GM20431 (cell line): ENCODE measurements around the gene CTIF.

Experiments used
- in situ Hi-C: fragments of 300-500 bp; cut with MseI, MboI; formaldehyde crosslinking; loops from one replicate; pipeline ENCODE4 v1.15.0; 2020; ENCODE audit warnings: low sequenced_read_pairs; ENCODE audit not compliant: unreplicated experiment

The CTIF gene

GRCh38 chr18:48815179-48815515 is 276.3 kb downstream of the CTIF start:
- in situ Hi-C loops: no loop called here

DNA sequence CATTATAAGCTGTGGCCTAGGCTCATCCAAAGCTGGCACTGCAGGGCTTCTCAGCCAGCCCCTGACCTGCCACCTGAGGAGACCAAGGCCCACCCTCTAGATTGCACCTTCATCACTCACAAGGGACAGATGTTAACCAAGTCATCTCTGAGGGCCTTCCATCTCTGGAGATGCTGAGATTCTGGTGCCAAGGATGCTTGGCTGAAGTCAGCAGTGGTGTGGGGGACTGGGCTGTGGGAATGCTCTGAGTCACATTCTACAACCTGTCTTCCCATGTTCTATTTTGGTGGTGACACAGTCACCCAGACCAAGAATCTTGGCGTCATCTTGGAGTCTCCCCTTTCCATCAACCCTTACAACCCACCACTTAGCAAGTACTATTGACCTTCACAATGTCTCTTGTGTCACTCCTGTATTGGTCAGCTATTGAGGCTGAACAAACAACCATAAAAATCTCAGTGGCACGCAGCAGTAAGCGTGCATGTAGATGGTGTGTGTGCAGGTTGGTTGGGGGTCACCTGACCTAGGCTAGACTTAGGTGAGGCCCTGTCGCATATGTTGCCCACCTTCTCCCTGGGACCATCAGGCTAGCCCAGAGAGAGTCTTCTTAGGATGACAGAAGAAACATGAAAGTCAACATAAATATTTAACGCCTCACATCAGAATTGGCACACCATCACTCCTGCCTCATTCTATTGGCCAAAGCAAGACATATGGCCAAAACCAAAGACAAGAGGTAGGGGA is 276.9 kb downstream of the CTIF start:
- in situ Hi-C loops: no loop called here

GRCh38 chr18:48816554-48816953 is 277.7 kb downstream of the CTIF start:
- in situ Hi-C loops: no loop called here

GRCh38 chr18:48817021-48817461 is 278.2 kb downstream of the CTIF start:
- in situ Hi-C loops: no loop called here

- in situ Hi-C loops: no loop called here
These were observed 279.8 kb downstream of the CTIF start for GRCh38 chr18:48818329-48819254.

GRCh38 chr18:48819276-48819675 is 280.4 kb downstream of the CTIF start:
- in situ Hi-C loops: no loop called here

GRCh38 chr18:48819781-48820482 is 281.1 kb downstream of the CTIF start:
- in situ Hi-C loops: no loop called here

GRCh38 chr18:48820483-48821250 is 281.8 kb downstream of the CTIF start:
- in situ Hi-C loops: no loop called here

DNA sequence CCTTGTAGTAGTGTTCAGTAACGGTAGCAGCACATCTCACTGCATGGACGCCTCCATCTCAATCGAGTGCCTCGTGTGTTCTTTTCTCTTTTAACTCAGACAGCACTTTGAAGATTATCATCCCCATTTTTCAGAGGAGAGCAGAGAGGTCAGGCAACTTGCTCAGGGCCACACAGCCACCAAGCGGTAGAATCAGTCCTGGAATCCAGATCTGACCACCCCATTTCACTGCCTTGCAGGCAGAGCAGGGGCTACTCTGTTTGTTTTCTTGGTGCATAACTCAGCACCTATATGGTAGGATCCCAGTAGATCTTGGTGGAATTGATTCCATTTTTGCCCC is 282.4 kb downstream of the CTIF start:
- in situ Hi-C loops: no loop called here

- in situ Hi-C loops: no loop called here
These were observed 283.0 kb downstream of the CTIF start for GRCh38 chr18:48821845-48822244.

- in situ Hi-C loops: no loop called here
These were observed 285.6 kb downstream of the CTIF start for GRCh38 chr18:48824231-48824970.

DNA sequence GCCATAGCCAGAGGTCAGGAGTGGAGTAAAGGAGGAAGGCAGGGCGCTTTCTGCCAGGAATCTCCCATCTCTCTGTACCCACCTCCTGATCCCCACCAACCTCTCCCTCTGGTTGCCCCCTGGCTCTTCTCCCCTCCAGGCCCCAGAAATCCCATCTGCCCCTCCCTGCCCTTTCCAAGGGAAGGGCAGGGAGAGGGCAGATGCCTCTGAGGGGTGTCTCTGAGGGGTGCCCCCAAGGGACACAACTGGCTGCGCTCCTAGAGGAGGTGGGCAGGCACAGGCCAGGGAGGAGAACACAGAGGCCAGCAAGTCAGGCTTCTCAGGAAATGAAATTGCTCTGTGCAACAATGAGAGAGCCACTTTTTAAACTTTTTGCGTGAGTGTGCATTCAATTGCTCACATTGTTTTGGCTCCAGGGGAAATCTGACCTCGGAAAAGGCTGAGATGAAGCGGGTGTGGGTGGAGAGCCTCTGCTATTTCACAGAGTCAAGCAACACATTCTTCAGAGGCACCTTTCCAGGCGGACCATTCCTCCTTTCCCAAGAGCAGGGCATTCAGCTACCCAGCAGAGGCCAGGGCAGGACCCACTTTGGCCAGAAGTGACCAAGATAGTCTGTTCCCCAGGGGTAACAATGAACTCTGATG is 286.4 kb downstream of the CTIF start:
- in situ Hi-C loops: no loop called here

DNA sequence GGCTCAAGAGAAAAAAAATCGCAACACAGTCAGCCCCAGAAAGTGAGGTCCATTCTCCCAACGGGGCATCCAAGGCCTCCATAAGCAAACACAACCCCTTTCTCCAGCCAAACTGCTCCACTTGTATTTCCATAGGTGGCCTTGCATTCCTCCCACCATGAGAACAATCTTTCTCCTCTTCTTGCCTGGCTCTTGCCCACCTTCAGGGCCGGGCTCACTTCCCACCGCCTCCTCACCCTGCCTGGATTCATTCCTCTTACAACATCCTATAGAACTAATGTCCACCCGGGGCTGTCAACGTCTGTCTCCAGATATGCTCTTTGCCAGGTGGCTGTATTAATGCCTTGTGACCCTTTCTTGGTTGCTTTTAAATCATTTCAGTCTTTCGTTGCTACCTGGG is 287.4 kb downstream of the CTIF start:
- in situ Hi-C loops: no loop called here

DNA sequence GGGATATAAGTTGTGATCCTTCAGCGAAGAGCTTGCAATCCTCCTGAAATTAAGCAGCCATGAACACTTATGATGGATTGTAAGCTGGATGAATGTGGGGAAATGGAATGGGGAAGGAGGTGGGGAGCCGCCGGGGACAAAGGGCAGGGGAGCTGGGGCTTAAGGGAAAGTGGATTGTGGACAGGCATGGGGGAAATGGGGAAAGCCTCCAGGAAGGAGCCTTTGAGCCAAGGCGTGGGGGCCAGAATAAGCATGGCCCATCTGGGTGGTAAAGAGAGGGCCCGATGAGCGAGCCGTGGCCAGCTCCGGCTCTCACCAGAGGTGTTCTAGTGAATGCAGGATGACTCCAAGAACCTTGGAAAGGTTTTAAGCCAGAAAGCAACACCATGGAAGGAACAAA is 288.0 kb downstream of the CTIF start:
- in situ Hi-C loops: no loop called here

GRCh38 chr18:48827291-48828193 is 288.7 kb downstream of the CTIF start:
- in situ Hi-C loops: no loop called here

GRCh38 chr18:48828194-48828545 is 289.3 kb downstream of the CTIF start:
- in situ Hi-C loops: no loop called here

GRCh38 chr18:48828691-48829442 is 290.0 kb downstream of the CTIF start:
- in situ Hi-C loops: no loop called here
